ENCODE results near the gene ABCC5. TPM values are rescaled to one million over a fixed set of nuclear protein-coding genes. Genes with fewer than 3 reads are reported as not detected.
A peak's percentile ranks its signal among the peaks of the same experiment; 100 is the strongest.

Gene ABCC5
- total and polyA plus RNA-seq, 2 of the 8 experiments (the other 6 are each of a cell fraction or from before 2014, with no cell fraction given) = 25.3 to 40.8 TPM

DNA sequence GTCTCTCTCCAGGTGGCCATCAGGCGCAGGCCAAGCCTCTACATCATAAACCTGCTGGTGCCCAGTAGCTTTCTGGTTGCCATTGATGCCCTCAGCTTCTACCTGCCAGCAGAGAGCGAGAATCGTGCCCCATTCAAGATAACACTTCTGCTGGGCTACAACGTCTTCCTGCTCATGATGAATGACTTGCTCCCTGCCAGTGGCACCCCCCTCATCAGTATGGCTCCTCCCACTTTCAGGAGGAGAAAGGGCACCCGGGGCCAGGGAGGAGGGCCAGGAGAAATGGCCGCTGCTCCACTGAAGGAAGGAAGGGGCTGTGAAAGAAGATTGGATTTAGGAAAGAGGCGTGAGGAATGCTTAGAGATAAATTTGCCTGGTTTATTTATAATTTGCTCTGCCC, 41.7 kb upstream of the ABCC5 start:
- no peak overlapping the region for H2BK15ac ChIP-seq (ENCODE audit: low read length)
- H2BK12ac ChIP-seq (ENCODE audit: low read depth, low read length) = no peak overlapping the region
- no peaks in the 10 kb centered on the region for H3K79me2 ChIP-seq (ENCODE audit: control insufficient read depth in 1 of 2, insufficient read depth in 2 of 2, low read length in 2 of 2)
- H3K27me3 ChIP-seq (replicated peaks in 1 of 4; ENCODE audit: control insufficient read depth in 3 of 4, extremely low read depth in 1 of 4, insufficient read depth in 3 of 4, low read length in 3 of 4) = no peaks in the 10 kb centered on the region
- H3K23me2 ChIP-seq (ENCODE audit: low read depth, low read length) = no peaks in the 10 kb centered on the region
- no peak overlapping the region for H3K23ac ChIP-seq (ENCODE audit: insufficient read length)
- H3K14ac ChIP-seq (ENCODE audit: insufficient read length) = no peak overlapping the region
- no peaks in the 10 kb centered on the region for H3K9me3 ChIP-seq (ENCODE audit: insufficient read depth in 2 of 2, low read depth in 1 of 2, low read length in 1 of 2)
- H3K27ac ChIP-seq (ENCODE audit: low read depth, low read length) = no peak overlapping the region
- no peak overlapping the region for H3K4me2 ChIP-seq (ENCODE audit: insufficient read depth in 1 of 2, low read depth in 2 of 2, low read length in 2 of 2)
- H2BK5ac ChIP-seq (ENCODE audit: low read depth, low read length) = no peak overlapping the region
- no peaks in the 10 kb centered on the region for H3K36me3 ChIP-seq (ENCODE audit: control insufficient read depth in 2 of 4, insufficient read depth in 4 of 4, low read length in 3 of 4)
- POLR2A ChIA-PET (ENCODE audit: partially characterized antibody) = no interaction called here
- H3K18ac ChIP-seq (ENCODE audit: extremely low read depth, low read length) = no peak overlapping the region
- H2AK5ac ChIP-seq (ENCODE audit: low read depth, low read length) = no peak overlapping the region
- H3K9ac ChIP-seq (replicated peaks in 1 of 4; ENCODE audit: extremely low read depth in 1 of 4, low read depth in 3 of 4, low read length in 3 of 4) = no peak overlapping the region
- H2AFZ ChIP-seq (ENCODE audit: low read length) = peak overlapping the region; percentile 42; the same call in 1 of the 2 replicates
- H3K56ac ChIP-seq (replicated peaks; ENCODE audit: insufficient read length, low read depth, low read length) = no peak overlapping the region
- WGBS, 2 experiments (ENCODE audit: extremely low coverage in 1 of 2, insufficient coverage in 1 of 2, insufficient read length in 1 of 2, insufficient replicate concordance in 2 of 2, low coverage in 1 of 2, low lambda C conversion rate in 2 of 2, missing lambda C conversion rate in 1 of 2) = 85% methylated on average over 7 of the region's 7 CpGs; no CpG with 5 or more reads in 1 of the 2 experiments
- no peak for FAIRE-seq
- H4K91ac ChIP-seq (replicated peaks; ENCODE audit: insufficient read length, low read length) = no peak overlapping the region
- no peak overlapping the region for H3K4me3 ChIP-seq (ENCODE audit: extremely low read depth in 1 of 4, insufficient read depth in 2 of 4, low read depth in 3 of 4, low read length in 4 of 4)
- CTCF ChIA-PET (ENCODE audit: partially characterized antibody) = interaction anchor here (1.2 kb wide), 2 partner anchors 15 to 164 kb away, joined by 4 read pairs; no protein-coding TSS in a partner anchor
- H4K5ac ChIP-seq (ENCODE audit: insufficient read length, low read depth, low read length) = no peak overlapping the region
- no peak for DNase-seq (ENCODE audit: low read depth in 1 of 2, low spot score in 2 of 2)
- no peak overlapping the region for H4K8ac ChIP-seq (ENCODE audit: extremely low read depth, insufficient read depth, low read length)
- H4K20me1 ChIP-seq (replicated peaks in 1 of 2; ENCODE audit: control insufficient read depth in 1 of 2, insufficient read depth in 2 of 2, low read length in 2 of 2) = no peaks in the 10 kb centered on the region
- H3K4me1 ChIP-seq (replicated peaks in 1 of 4; ENCODE audit: control insufficient read depth in 3 of 4, insufficient read depth in 4 of 4, low read length in 3 of 4) = 0 out of 7 replicates have a peak, but pooled peaks cover 0 to 2% (median 0%) of the 10 kb centered on the region in 4 experiments
- no peak overlapping the region for H3K4ac ChIP-seq (replicated peaks; ENCODE audit: insufficient read length, low read depth, low read length)
- no peaks in the 10 kb centered on the region for H3K79me1 ChIP-seq (ENCODE audit: low read depth, low read length)
- no peak overlapping the region for H2BK120ac ChIP-seq (replicated peaks; ENCODE audit: low read depth, low read length)
- H2BK20ac ChIP-seq (ENCODE audit: low read length) = no peak overlapping the region
- TF ChIP-seq RFX5 (IDR thresholded peaks at IDR 0.05; ENCODE audit: borderline replicate concordance, low read depth, low read length) (no peak), CBX8 (IDR thresholded peaks at IDR 0.05; ENCODE audit: borderline replicate concordance, low read depth, low read length) (no peak), RAD21 (IDR thresholded peaks at IDR 0.05 in 1 of 2, conservative IDR thresholded peaks at IDR 0.05 in 1 of 2; ENCODE audit: low read depth in 2 of 2, low read length in 2 of 2) (no peak), TEAD4 (IDR thresholded peaks at IDR 0.05; ENCODE audit: low read depth, low read length) (no peak), NRF1 (IDR thresholded peaks at IDR 0.05; ENCODE audit: low read depth, low read length) (no peak), SP1 (IDR thresholded peaks at IDR 0.05; ENCODE audit: low read depth, low read length) (no peak), SIN3A (conservative IDR thresholded peaks at IDR 0.05 in 1 of 2, IDR thresholded peaks at IDR 0.05 in 1 of 2; ENCODE audit: low read depth in 1 of 2, low read length in 2 of 2) (no peak), CBX5 (IDR thresholded peaks at IDR 0.05; ENCODE audit: low read depth, low read length) (no peak), KDM5A (IDR thresholded peaks at IDR 0.05; ENCODE audit: low read length) (no peak)
- TF ChIP-seq, protein P1, sequence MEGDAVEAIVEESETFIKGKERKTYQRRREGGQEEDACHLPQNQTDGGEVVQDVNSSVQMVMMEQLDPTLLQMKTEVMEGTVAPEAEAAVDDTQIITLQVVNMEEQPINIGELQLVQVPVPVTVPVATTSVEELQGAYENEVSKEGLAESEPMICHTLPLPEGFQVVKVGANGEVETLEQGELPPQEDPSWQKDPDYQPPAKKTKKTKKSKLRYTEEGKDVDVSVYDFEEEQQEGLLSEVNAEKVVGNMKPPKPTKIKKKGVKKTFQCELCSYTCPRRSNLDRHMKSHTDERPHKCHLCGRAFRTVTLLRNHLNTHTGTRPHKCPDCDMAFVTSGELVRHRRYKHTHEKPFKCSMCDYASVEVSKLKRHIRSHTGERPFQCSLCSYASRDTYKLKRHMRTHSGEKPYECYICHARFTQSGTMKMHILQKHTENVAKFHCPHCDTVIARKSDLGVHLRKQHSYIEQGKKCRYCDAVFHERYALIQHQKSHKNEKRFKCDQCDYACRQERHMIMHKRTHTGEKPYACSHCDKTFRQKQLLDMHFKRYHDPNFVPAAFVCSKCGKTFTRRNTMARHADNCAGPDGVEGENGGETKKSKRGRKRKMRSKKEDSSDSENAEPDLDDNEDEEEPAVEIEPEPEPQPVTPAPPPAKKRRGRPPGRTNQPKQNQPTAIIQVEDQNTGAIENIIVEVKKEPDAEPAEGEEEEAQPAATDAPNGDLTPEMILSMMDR (IDR thresholded peaks at IDR 0.05; ENCODE audit: control extremely low read depth in 1 of 3, insufficient read depth in 1 of 3, low read depth in 1 of 3, low read length in 3 of 3) = no peak
- TF ChIP-seq, protein P2, sequence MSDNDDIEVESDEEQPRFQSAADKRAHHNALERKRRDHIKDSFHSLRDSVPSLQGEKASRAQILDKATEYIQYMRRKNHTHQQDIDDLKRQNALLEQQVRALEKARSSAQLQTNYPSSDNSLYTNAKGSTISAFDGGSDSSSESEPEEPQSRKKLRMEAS (IDR thresholded peaks at IDR 0.05) = no peak

Measured in H1 (cell line).